Measurements from ENCODE around the gene PSMB8.
A peak's percentile ranks its signal among the peaks of the same experiment; 100 is the strongest.

The PSMB8 gene

DNA sequence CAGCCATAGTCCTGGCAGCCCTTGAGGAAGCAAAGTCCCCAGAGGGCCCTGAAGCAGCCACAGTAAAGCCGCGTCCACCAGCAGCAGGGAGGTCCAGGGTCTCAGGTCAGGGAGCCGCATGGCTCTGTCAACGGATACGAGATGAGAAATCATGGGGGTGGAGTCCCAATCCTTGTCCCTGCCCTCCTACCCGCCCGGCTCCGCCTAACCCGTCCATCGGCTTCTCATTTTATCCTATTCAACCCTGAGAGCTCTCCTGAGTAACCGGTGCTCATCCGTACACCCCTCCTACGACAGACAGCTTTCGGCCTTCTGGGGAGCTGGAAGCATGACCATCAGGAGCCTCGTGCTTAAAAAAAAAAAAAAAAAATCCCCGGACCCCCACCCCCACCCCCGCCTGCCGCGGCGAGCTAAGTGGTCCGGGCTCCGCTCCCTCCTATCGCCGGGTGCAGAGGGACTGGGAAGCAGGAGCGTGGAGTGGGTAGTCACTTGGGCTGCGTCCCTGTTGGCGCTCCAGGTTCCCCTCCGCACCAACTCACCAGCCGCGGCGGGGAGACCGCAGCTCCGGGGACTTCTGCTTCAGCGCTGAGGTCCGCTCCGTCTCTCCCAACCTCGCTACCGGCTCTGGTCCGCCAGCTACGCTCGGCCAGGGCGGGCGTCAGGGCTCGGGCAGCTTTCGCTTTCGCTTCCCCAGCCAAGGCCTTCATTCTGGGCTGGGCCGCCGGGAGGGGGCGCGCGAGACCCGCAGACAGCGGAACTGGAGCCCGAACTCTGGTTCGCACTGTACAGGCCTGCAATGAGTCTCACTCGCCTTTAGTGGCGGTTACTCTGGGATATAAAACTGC lies 5.5 kb downstream of the PSMB8 start, which contains the start of gene TAP2:
TAP2 (minus strand) TSS at position 626 of the 845 bp plus-strand sequence; CDS start at position 120, 506 bp downstream.
- peaks cover 6% of the 10 kb centered on the region for H3K36me3 ChIP-seq (replicated peaks)
- in situ Hi-C loops (cut with MboI; ENCODE audit: low sequenced_read_pairs), result no loop called here

DNA sequence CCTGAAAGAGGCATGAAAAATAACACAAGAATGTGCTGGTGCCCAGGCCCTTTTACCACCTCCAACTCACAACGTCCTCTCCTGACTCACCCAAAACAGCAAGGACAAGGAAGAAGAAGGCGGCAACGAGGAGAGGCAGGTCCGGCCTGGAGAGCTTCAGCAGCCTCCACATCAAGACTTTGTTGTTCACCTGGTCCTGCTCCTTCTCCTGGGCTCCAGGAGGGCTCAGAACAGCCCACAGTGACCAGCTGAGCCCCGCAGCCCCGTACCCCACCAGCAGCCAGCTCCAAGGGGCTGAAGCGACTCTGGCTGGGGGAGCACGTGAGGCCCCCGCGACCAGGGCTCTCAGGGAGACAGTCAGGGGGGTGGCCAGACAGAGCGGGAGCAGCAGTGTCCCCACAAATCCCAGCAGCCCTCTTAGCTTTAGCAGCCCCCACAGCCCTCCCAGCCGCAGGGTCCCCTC lies 6.2 kb downstream of the PSMB8 start:
- no peaks in the 10 kb centered on the region for H3K9me3 ChIP-seq
- no peak for DNase-seq (ENCODE audit: low spot score in 2 of 2)
- H3K4me1 ChIP-seq, result peaks cover 16% of the 10 kb centered on the region
- H3K27me3 ChIP-seq (ENCODE audit: low read depth), result no peaks in the 10 kb centered on the region
- in situ Hi-C loops (cut with MboI; ENCODE audit: low sequenced_read_pairs), result no loop called here
- H3K4me3 ChIP-seq, result peak overlapping the region; percentile 81
- peaks cover 6% of the 10 kb centered on the region for H3K36me3 ChIP-seq (replicated peaks)

More for the DNA sequence above, 5.5 kb downstream of the PSMB8 start, which contains the start of gene TAP2:
- DNase-seq (ENCODE audit: low spot score in 2 of 2), result peak; percentile 90 to 96
- H3K4me3 ChIP-seq, result peak within 1 kb of the TSS; percentile 81
- no peaks in the 10 kb centered on the region for H3K27me3 ChIP-seq (ENCODE audit: low read depth)
- H3K9me3 ChIP-seq, result no peaks in the 10 kb centered on the region
- peaks cover 16% of the 10 kb centered on the region for H3K4me1 ChIP-seq

DNA sequence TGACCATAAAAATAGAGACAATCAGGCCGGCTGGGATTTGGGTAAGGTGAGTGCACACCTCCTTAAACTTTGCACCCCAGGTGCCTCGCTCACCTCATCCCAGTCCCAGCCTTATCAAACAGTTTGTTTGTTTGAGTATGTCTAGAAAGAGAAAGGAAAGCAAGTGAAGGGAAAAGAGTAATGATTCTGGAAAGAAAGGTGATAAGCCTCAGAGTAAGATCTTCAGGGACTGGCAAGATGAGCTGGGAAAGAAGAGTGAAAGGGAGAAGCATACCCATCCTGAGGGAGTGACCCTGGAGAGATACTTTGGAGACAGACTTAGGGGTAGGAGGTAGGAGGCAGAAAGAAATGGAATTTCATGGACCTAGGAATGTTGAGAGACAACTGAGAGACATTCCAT lies 7.0 kb downstream of the PSMB8 start:
- Histone ChIP-seq H3K27me3 (ENCODE audit: low read depth) (no peaks in the 10 kb centered on the region), H3K36me3 (replicated peaks) (peaks cover 6% of the 10 kb centered on the region), H3K4me3 (peak overlapping the region; percentile 81; the same call in 1 of the 2 replicates), H3K4me1 (peaks cover 16% of the 10 kb centered on the region), H3K9me3 (no peaks in the 10 kb centered on the region)
- DNase-seq (ENCODE audit: low spot score in 2 of 2), result no peak
- in situ Hi-C loops (cut with MboI; ENCODE audit: low sequenced_read_pairs), result no loop called here

DNA sequence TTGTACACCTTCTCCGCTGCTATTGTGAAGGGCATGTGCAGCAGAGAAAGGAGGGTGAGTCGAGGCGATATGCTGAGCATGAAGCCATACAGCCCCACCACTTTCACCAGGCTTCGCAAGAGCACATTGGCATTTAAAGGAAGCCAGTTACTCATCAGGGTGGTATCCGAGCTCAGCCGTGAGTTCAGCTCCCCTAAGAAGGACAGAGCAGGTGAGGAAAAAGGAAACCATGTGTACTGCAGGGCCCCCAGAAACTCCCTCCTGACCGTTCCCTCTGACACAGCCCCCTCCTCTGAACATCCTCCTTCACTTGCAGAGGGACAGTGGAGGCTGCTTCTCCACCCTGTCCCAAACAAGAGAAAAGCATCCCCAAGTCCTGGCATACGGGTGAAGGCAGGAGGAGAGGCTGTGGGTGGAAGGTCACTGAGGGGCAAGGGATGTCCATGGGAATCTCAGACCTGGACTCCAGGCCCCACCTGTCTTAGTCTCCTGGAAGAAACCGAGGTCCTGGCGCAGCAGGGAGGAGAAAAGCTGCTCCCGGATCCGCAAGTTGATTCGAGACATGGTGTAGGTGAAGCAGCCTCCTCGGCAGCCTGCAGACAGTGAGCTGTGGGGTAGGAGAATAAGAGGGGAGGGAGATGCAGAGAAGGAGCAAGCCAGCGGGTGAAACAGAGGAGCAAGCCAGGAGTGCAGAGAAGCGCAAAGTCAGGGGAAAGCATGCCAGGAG lies 8.5 kb downstream of the PSMB8 start:
- DNase-seq (ENCODE audit: low spot score in 2 of 2), result no peak

DNA sequence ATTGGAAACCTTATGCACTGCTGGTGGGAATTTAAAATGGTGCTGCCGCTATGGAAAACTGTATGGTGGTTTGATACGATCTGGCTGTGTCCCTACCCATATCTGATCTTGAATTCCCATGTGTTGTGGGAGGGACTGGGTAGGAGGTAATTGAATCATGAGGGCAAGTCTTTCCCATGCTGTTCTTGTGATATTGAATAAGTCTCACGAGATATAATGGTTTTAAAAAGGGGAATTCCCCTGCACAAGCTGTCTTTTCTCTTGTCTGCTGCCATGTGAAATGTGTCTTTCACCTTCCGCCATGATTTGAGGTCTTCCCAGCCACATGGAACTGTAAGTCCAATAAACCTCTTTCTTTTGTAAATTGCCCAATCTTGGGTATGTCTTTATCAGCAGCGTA lies 10.2 kb downstream of the PSMB8 start:
- DNase-seq (ENCODE audit: low spot score in 2 of 2), result no peak
- Histone ChIP-seq H3K4me1 (peaks cover 16% of the 10 kb centered on the region), H3K9me3 (no peaks in the 10 kb centered on the region), H3K36me3 (replicated peaks) (peaks cover 20% of the 10 kb centered on the region), H3K27me3 (ENCODE audit: low read depth) (no peaks in the 10 kb centered on the region), H3K4me3 (no peak overlapping the region)
- in situ Hi-C loops (cut with MboI; ENCODE audit: low sequenced_read_pairs), result no loop called here

More for the DNA sequence above, 8.5 kb downstream of the PSMB8 start:
- Histone ChIP-seq H3K4me1 (peaks cover 16% of the 10 kb centered on the region), H3K27me3 (ENCODE audit: low read depth) (no peaks in the 10 kb centered on the region), H3K4me3 (no peak overlapping the region), H3K9me3 (no peaks in the 10 kb centered on the region), H3K36me3 (replicated peaks) (peaks cover 15% of the 10 kb centered on the region)
- in situ Hi-C loops (cut with MboI; ENCODE audit: low sequenced_read_pairs), result no loop called here

DNA sequence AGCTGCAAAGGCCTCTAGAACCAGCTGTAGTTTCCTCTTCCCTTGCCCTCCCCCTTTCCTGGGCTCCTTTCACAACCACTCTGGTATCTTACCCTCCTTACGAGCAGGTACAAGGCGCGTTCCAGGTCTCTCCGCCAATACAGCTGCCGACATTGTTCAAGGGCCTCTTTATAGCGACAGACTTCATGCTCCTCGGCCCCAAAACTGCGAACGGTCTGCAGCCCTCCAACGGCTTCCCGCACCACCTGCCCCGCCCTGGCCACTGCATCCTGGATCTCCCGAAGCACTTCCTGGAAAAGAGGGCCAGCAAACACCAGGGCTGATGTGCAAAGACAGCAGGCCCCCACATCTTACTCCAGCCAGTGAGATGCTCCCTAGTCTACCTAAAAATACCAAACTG lies 11.3 kb downstream of the PSMB8 start:
- H3K4me1 ChIP-seq, result peaks cover 13% of the 10 kb centered on the region
- peaks cover 20% of the 10 kb centered on the region for H3K36me3 ChIP-seq (replicated peaks)
- in situ Hi-C loops (cut with MboI; ENCODE audit: low sequenced_read_pairs), result no loop called here
- no peak for DNase-seq (ENCODE audit: low spot score in 2 of 2)
- H3K9me3 ChIP-seq, result no peaks in the 10 kb centered on the region
- no peaks in the 10 kb centered on the region for H3K27me3 ChIP-seq (ENCODE audit: low read depth)
- no peak overlapping the region for H3K4me3 ChIP-seq

DNA sequence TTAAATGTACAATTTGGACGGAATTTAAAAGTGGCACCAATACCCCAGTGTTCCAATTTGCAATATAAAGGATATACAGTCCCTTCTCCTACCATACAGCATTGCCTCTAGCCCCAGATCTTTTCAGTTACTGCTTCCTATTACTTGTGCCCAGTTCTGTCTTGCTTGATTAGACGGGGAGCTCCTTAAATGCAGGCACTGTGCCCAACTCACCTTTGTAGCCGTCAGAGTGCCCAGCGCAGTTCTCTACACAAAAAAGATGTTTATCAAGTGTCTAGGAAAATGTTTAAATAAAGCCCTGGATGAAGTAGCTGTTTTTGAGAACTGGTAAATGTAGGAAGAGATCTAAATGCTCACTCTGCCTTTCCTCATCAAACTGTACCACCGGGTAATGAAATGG lies 12.9 kb downstream of the PSMB8 start:
- Histone ChIP-seq H3K4me3 (no peak overlapping the region), H3K9me3 (no peaks in the 10 kb centered on the region), H3K27me3 (ENCODE audit: low read depth) (no peaks in the 10 kb centered on the region), H3K4me1 (no peaks in the 10 kb centered on the region), H3K36me3 (replicated peaks) (peaks cover 20% of the 10 kb centered on the region)
- no peak for DNase-seq (ENCODE audit: low spot score in 2 of 2)
- in situ Hi-C loops (cut with MboI; ENCODE audit: low sequenced_read_pairs), result no loop called here

DNA sequence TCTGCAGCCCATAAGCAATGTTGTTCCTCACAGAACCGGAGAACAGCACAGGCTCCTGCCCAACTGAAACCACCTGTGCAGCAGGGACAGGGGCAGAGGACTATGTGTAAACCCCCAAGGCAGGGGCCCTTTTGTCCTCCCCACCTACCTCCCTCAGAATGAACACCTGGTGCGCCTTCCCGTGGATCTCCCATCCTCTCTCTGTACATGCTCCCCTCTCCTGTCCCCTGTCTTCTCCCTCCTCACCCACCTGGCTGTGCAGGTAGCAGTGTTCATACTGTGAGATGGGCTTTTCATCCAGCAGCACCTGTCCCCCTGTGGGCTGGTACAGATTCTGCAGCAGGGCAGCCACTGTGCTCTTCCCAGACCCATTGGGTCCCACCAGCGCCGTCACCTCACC lies 13.8 kb downstream of the PSMB8 start:
- H3K27me3 ChIP-seq (ENCODE audit: low read depth), result no peaks in the 10 kb centered on the region
- H3K36me3 ChIP-seq (replicated peaks), result peaks cover 20% of the 10 kb centered on the region
- no peak overlapping the region for H3K4me3 ChIP-seq
- in situ Hi-C loops (cut with MboI; ENCODE audit: low sequenced_read_pairs), result no loop called here
- no peaks in the 10 kb centered on the region for H3K9me3 ChIP-seq
- H3K4me1 ChIP-seq, result no peaks in the 10 kb centered on the region
- no peak for DNase-seq (ENCODE audit: low spot score in 2 of 2)

DNA sequence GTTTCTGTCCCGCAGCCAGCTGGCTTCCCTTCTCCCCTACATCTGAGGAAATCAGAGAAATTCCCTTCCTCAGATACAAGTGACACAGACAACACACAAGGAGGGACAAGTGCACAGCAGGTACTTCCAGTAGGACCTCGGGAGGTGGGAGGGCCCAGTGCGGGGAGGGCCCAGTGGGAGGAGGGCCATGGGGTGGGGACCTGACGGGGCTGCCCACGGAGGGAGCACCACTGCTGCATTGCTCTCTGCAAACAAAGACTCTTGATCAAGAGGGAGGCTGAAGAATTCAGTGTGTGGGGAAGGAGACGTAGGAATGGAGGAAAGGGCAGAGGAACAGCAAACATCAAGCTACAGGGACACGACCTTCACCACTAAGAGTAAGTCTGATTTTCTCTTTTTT lies 14.4 kb downstream of the PSMB8 start:
- no peak for DNase-seq (ENCODE audit: low spot score in 2 of 2)
- no peaks in the 10 kb centered on the region for H3K9me3 ChIP-seq
- no peak overlapping the region for H3K4me3 ChIP-seq
- no peaks in the 10 kb centered on the region for H3K27me3 ChIP-seq (ENCODE audit: low read depth)
- no peaks in the 10 kb centered on the region for H3K4me1 ChIP-seq
- in situ Hi-C loops (cut with MboI; ENCODE audit: low sequenced_read_pairs), result no loop called here
- peaks cover 18% of the 10 kb centered on the region for H3K36me3 ChIP-seq (replicated peaks)

DNA sequence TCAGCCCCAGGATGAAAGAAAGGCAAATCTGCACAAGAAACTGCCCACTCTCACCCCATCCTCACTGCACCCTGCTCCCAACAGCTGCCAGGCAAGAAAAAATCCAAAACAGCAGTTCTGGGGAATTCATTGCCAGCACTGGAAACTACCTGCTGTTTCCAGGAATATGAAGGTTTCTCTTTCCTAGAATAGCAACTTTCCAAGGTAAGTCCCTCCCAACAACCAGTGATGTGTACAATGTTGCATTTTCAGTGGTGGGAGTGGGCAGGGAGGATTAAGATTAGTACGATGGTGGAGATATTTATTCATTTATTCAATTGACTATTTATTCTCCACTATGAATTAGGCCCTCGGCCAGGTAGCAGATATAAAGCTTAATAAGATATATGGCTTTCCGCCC lies 16.8 kb downstream of the PSMB8 start:
- no peak for DNase-seq (ENCODE audit: low spot score in 2 of 2)
- H3K9me3 ChIP-seq, result no peaks in the 10 kb centered on the region
- H3K4me3 ChIP-seq, result no peak overlapping the region
- no peaks in the 10 kb centered on the region for H3K4me1 ChIP-seq
- H3K36me3 ChIP-seq (replicated peaks), result peaks cover 14% of the 10 kb centered on the region
- no peaks in the 10 kb centered on the region for H3K27me3 ChIP-seq (ENCODE audit: low read depth)
- in situ Hi-C loops (cut with MboI; ENCODE audit: low sequenced_read_pairs), result no loop called here

DNA sequence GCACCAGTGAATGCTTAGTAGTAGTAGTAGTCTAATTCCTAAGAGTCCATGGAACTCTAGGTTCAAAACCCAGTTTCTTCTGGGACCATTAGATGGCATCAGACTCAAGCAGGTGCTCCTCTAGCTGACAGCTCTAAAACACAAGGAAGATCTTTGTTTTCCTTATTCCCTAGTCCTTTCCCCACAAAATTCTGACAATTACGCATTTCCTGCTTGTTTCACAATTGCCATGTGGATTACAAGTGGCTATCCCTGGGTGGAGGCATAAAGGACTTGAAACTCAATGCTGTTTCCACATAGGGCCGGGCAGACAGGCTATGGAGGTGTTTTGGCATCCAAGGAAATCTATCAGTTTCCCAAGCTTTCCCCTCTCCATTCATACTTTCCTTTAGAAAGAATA lies 17.9 kb downstream of the PSMB8 start:
- H3K4me1 ChIP-seq, result no peaks in the 10 kb centered on the region
- H3K27me3 ChIP-seq (ENCODE audit: low read depth), result no peaks in the 10 kb centered on the region
- in situ Hi-C loops (cut with MboI; ENCODE audit: low sequenced_read_pairs), result no loop called here
- no peaks in the 10 kb centered on the region for H3K9me3 ChIP-seq
- DNase-seq (ENCODE audit: low spot score in 2 of 2), result no peak
- H3K4me3 ChIP-seq, result no peak overlapping the region
- H3K36me3 ChIP-seq (replicated peaks), result peaks cover 11% of the 10 kb centered on the region

DNA sequence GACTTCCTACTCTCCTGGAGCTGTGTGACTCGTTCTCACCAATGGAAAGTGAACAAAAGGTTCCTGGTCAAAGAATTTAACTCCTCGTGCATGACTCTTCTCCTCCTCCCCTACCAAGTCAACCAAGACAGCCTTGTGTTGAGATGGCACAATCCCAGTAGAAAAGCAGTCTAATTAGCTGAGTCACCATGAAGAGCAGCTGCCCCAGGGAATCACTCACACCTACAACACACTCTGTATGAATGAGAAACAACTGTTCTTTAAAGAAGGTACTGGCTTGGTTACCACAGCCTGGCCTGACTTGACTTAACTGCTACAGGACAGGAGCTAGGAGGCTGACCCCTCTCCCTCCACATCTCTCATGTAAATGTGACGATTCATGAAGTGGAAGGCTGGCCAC lies 24.1 kb downstream of the PSMB8 start:
- H3K27me3 ChIP-seq (ENCODE audit: low read depth), result no peaks in the 10 kb centered on the region
- H3K4me1 ChIP-seq, result peaks cover 7% of the 10 kb centered on the region
- in situ Hi-C loops (cut with MboI; ENCODE audit: low sequenced_read_pairs), result no loop called here
- DNase-seq (ENCODE audit: low spot score in 2 of 2), result no peak
- H3K36me3 ChIP-seq (replicated peaks), result no peaks in the 10 kb centered on the region
- H3K9me3 ChIP-seq, result no peaks in the 10 kb centered on the region
- H3K4me3 ChIP-seq, result no peak overlapping the region

DNA sequence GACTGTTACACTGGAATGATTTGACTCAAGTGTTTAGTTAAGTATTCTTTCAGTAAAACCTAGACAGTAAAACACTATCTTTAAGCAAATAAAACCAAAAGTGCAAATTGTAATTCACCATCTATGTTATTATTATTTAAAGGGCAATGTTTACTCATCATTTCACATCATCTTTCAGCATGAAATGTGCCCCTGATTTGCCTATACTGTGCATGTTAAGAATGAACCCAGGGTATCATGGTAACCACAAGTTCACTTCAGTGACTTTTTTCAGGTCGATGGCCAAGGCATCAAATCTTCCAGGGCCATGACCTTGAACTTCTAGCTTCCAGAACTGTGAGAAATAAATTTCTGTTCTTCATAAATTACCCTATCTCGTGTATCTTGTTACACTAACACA lies 25.0 kb downstream of the PSMB8 start:
- no peaks in the 10 kb centered on the region for H3K9me3 ChIP-seq
- no peak overlapping the region for H3K4me3 ChIP-seq
- DNase-seq (ENCODE audit: low spot score in 2 of 2), result no peak
- peaks cover 7% of the 10 kb centered on the region for H3K4me1 ChIP-seq
- H3K36me3 ChIP-seq (replicated peaks), result no peaks in the 10 kb centered on the region
- no peaks in the 10 kb centered on the region for H3K27me3 ChIP-seq (ENCODE audit: low read depth)
- in situ Hi-C loops (cut with MboI; ENCODE audit: low sequenced_read_pairs), result no loop called here

DNA sequence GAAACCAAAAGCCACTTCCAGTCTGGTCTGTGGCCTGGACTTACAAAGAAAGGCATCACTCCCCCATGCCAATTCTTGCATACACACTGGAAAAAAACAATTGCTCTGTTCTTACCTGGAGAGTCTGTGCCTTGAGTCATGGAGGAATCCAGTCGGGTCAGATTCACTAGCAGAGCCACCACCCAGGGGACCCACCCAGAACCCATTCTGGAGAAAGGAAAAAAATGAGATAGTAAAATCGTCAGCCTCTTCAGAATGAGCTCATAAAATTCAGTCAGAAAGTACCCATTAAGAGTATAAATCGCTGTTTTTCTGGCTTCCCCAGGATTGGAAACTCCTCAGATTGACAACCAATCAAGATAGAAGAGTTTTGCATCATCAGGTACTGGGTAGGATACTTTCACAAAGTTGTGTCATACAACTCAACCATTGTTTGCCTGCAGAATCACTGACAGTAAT lies 27.1 kb downstream of the PSMB8 start, which contains the start of gene HLA-DOB:
HLA-DOB (minus strand) TSS at position 257 of the 459 bp plus-strand sequence; CDS start at position 206, 51 bp downstream.
- Histone ChIP-seq H3K4me1 (peaks cover 7% of the 10 kb centered on the region), H3K27me3 (ENCODE audit: low read depth) (no peaks in the 10 kb centered on the region), H3K9me3 (no peaks in the 10 kb centered on the region), H3K36me3 (replicated peaks) (no peaks in the 10 kb centered on the region), H3K4me3 (no peak within 1 kb of the TSS)
- no peak for DNase-seq (ENCODE audit: low spot score in 2 of 2)
- in situ Hi-C loops (cut with MboI; ENCODE audit: low sequenced_read_pairs), result no loop called here
